Stimulated activated CD8-positive, alpha-beta memory T cell treated with anti-CD3 and anti-CD28 coated beads, Interleukin-7, amount 100 ng/mL, for 48 hours (primary cell): ENCODE results near the gene TIMM17A.
"Not testable (repeated sequence)": the region's sequence is repeated elsewhere in the genome, so short reads cannot be mapped to it uniquely, and the experiment has no call there.

ENCODE experiments used
- DNase-seq, 2 donors: peaks; one replicate each; pipeline ENCODE4 v3.0.0-alpha.2; 2020; ENCODE audit warnings: low read depth in 1 of 2; ENCODE audit errors: extremely low read depth in 1 of 2

Gene TIMM17A

DNA sequence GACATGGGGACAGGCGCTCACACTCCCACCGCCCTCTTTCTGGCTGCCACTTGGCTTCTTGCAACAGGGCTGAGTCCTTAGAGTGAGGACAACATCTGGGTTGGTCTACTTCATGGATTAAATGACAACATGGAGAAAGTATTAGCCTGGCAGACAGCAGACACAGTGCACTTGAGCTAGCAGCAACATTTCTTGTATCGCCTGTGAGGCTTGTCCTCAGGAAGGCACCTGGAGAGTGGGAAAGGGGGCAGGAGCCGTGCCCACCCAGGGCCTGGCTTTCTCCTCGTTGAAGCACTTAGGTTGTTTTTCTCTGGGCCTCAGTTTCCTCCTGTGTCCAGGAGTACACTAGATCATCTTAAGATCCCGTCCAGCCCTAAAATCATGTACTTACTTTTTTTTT lies 58.8 kb downstream of the TIMM17A start:
- DNase-seq = no peak

DNA sequence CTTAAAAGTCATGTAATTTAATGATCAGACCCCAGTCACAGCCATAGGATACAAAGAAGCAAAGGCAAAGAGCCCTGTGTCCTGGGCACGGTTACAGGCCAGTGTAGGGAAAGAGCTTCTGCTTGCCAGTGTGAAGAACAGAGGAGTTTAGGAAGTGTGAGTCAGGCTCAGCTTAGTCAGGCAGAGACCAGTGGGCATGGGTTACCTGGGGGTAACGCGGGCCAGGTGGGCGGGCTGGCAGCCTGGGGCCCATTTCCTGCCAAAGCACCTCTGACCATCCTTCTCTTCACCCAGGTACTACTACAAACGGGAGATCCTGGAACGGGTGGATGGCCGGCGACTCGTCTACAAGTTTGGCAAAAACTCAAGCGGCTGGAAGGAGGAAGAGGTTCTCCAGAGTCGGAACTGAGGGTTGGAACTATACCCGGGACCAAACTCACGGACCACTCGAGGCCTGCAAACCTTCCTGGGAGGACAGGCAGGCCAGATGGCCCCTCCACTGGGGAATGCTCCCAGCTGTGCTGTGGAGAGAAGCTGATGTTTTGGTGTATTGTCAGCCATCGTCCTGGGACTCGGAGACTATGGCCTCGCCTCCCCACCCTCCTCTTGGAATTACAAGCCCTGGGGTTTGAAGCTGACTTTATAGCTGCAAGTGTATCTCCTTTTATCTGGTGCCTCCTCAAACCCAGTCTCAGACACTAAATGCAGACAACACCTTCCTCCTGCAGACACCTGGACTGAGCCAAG lies 59.8 kb downstream of the TIMM17A start:
- DNase-seq = no peak

DNA sequence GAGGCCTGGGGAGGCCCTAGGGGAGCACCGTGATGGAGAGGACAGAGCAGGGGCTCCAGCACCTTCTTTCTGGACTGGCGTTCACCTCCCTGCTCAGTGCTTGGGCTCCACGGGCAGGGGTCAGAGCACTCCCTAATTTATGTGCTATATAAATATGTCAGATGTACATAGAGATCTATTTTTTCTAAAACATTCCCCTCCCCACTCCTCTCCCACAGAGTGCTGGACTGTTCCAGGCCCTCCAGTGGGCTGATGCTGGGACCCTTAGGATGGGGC lies 60.3 kb downstream of the TIMM17A start:
- no peak for DNase-seq

DNA sequence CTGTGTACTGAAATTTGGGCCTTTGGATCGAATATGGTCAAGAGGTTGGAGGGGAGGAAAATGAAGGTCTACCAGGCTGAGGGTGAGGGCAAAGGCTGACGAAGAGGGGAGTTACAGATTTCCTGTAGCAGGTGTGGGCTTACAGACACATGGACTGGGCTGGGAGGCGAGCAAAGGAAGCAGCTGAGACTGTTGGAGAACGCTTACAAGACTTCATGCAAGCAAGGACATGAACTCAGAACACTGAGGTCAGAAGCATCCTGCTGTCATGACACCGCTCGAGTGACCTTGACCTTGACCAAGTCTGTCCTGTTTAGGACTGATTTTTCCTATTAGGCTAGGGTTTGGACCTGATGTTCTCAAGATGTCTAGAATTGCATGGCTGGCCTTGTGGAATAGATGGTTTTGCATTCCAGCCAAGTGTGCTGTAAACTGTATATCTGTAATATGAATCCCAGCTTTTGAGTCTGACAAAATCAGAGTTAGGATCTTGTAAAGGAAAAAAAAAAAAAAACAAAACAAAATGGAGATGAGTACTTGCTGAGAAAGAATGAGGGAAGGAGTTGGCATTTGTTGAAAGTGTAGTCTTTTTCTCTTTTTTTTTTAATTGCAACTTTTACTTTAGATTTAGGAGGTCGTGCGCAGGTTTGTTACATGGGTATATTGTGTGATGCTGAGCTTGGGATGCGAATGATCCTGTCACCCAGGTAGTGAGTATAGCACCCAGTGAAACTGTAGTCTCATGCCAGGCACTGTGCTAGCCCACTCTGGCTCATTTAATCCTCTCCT lies 60.9 kb downstream of the TIMM17A start:
- no peak for DNase-seq

DNA sequence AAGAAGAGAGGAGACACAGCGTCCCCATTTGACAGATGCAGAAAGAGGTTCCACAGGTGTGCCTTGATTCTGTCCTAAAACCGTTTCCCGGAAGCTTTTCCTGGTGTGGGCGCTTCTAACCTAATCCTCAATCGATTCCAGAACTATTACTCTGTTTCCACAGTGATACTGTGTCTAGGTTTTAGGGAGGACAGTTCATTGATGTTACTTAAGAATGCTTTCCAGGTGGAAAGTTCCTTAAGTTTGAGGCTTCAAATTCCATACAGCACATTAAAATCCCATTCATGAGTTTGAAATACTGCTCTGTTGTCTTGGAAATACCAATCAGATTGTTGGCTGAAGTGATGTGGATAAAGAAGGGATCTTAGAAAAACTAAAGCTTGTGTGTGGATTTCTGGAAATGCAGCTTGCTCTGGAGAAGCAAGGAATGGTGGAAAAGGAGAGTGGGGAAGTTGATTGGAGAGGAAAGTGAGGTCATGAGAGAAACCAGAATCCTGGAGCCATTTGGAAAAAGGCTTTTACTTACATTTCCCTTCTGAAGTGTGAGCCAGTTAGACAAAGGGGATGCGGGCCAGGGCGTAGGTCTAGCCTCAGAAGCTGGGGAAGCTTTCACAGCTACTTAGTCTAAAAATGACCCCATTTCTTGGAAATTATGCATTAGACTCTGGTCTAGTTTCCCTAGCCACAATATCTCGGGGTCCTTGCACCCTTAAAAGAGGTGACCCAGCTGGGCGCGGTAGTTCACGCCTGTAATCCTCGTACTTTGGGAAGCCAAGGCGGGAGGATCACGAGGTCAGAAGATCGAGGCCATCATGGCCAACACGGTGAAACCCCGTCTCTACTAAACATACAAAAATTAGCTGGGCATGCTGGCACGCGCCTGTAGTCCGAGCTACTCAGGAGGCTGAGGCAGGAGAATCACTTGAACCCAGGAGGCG lies 61.8 kb downstream of the TIMM17A start:
- no peak for DNase-seq

DNA sequence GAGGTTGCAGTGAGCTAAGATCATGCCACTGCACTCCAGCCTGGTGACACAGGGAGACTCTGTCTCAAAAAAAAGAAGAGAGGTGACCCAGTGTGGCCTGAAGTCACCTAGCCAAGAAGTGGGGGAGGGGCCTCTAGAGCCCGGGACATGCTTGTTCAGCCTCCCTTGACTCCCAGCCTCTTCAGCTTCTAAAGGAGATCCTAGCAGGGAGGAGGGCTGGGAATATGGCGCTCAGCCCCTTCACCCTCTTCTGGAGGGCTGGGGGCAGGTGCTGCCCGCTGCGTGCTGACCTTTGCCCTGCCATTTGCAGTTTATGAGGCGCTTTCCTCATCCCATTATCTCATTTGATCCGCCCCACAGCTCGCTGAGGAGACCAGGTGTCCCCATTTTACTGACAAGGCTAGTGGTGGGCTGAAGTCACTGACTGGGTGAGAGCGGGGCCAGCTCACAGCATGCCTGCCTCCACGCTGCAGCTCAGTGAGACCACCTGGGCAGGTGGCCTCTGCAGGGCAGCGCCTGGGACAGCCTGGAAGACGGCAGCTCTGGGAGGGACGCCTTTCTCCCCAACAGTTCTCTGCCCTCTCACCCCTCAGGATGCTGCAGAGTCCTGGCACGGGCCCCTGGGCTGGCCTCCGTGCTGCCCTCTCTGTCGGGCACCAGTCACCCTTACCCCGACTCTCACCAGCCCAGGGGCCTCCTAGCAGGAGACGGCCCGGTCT lies 62.6 kb downstream of the TIMM17A start:
- DNase-seq = no peak

DNA sequence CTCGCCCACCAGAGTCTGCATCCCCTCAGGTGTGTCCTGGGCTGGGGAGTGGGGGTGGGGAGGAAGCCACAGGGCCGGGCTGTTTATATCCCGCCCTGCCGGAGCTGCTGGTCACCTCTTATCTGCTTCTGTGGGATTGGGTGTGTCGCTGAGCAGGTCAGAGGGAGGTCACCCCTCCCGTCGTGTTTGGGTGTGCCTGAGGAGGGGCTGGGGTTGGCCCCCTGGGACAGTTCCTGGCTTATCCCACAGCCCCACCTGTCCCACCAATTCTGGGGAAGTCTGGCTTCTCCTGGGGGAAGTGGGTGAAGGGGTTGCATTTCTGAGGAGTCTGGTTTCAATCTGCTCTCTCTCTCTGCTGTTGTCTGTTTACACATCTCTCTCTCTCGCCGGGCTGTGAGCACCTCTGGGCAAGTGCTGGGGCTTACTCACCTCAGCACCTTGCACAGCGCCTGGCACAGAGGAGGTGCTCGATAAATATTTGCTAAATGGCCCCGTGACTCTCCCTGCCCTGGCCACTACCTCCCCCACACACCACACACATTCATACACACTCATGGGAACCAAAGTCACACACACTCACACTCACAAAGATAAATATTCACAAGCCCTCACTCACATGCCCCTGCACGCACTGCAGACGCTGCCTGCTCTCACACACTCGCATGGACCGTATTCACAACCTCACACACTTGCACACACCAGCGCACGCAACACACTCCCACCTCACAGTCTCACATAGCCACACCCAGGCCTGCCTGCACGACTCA lies 63.3 kb downstream of the TIMM17A start:
- no peak for DNase-seq

DNA sequence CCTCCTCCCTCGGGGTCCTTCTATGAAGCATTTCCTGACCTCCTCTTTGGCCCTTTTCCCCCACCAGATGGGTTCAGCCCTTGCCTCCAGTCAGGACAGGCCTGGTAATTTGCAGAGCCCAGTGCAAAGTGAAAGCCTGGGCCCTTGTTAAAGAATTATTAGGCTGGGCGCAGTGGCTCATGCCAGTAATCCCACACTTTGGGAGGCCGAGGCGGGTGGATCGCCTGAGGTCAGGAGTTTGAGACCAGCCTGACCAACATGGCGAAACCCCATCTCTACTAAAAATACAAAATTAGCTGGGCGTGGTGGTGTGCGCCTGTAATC lies 63.9 kb downstream of the TIMM17A start:
- DNase-seq = not testable (repeated sequence)
